Peyer's patch (tissue), 4 donors: ENCODE measurements around the gene MBD1.

Experiments used
- CTCF ChIP-seq, 6 experiments: fragments of 450-650 bp in 4 of 6; fragments of 200-600 bp in 2 of 6; sonication (generic) in 1 of 6; IDR thresholded peaks; one replicate each; pipeline ENCODE4 v1.5.1; 2017 to 2019; ENCODE audit warnings: antibody characterized with exemption in 6 of 6, mild to moderate bottlenecking in 3 of 6, moderate library complexity in 1 of 6
- POLR2A ChIP-seq, 2 donors: fragments of 450-650 bp; IDR thresholded peaks; one replicate each; pipeline ENCODE4 v1.5.1; 2017; ENCODE audit warnings: antibody characterized with exemption in 2 of 2, mild to moderate bottlenecking in 2 of 2, moderate library complexity in 2 of 2

GRCh38 chr18:50313873-50314460, 32.6 kb upstream of the MBD1 start:
- TF ChIP-seq POLR2A (IDR thresholded peaks at IDR 0.05) (no peak), CTCF (IDR thresholded peaks at IDR 0.05) (no peak)
